Retinal pigment epithelial cell (primary cell): ENCODE results near the gene RBM26.
A peak's percentile ranks its signal among the peaks of the same experiment; 100 is the strongest.

Experiments
- DNase-seq: peaks from one replicate; pipeline ENCODE4 v3.0.0-alpha.2; 2010; ENCODE audit warnings: low read depth
- H3K4me3 ChIP-seq: 2 replicates; pipeline ENCODE4 v1.5.1; 2011; ENCODE audit warnings: mild to moderate bottlenecking, low read length, control low read depth, moderate library complexity
- CTCF ChIP-seq: conservative IDR thresholded peaks from 2 replicates; pipeline ENCODE4 v1.5.1; 2011; ENCODE audit warnings: low read depth, low read length, control low read depth, inconsistent platforms

The RBM26 gene

DNA sequence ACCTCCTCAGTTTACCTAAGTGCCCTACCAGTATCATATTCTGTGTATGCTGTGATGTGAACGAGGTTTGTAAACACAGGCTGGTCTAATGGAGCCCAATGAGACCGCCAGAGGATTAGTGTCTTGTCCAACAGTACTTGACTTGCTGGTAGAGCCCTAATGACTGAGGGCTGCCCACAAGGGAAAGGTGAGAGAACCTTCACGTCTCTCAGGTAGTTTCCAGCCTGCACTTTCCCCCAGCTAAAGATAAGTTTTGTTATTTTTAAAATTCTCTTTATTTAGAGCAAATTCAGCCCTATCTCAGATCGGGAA, 498 bp upstream of the RBM26 start:
- peak overlapping the region; percentile 95 for H3K4me3 ChIP-seq
- no peak for DNase-seq
- no peak for TF ChIP-seq CTCF

DNA sequence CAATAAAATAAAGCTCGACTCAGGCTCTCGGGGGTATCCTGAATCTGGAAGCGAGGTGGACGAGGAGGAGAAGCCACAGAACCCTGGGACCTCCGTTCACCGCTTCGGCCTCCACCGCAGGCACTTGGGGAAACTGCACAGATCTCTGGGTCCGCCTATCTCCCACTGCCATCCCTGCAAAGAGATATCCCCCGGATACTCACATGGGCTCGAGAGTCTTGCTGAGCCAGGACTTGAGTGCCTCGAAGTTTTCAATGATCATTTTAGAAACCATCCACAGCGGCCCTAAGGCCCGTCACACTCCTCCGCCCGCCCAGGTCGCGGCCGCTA, 589 bp downstream of the RBM26 start:
- H3K4me3 ChIP-seq = peak overlapping the region; percentile 95
- no peak for DNase-seq
- no peak for TF ChIP-seq CTCF

DNA sequence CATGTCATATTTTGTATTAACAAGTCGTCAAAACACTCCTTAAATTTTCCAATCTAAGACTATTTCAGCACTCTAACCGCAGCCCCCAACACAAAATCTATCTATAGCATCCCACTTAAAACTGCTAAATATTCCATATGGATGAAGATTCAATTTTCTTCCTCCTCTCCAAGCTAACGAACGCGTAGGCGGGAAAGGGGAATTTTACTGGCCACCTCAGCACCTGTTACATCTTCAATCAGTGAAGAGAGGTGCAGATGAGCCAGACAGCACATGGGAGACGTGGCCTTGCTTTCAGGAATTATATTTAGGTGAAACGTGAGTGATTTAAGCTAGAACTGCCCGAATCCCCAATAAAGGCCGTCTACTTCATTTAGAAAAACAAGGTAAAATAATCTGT, 1.1 kb downstream of the RBM26 start:
- peak overlapping the region; percentile 95 for H3K4me3 ChIP-seq
- no peak for TF ChIP-seq CTCF
- no peak for DNase-seq

GRCh38 chr13:79404361-79404760, 1.7 kb downstream of the RBM26 start:
- no peak for TF ChIP-seq CTCF
- H3K4me3 ChIP-seq = peak overlapping the region; percentile 95
- DNase-seq = no peak

DNA sequence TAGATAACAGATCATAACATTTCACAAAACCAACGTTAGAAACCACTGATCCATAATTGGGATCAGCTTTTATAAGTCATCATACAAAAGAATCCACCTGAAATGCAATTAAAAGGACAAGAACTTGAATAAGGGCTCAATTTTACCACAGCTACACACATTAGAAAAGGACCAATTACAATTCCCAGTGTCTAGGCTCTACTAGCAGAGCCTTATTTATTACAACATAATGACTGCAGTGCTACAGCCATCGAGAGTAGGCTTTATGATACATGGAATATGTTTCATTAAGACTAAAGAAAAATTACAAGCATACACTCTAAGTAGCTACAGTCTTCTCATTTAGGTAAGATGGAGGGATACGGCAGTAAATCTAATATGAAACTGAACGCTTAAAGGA, 2.9 kb downstream of the RBM26 start:
- TF ChIP-seq CTCF = no peak
- H3K4me3 ChIP-seq = peak overlapping the region; percentile 2
- no peak for DNase-seq

DNA sequence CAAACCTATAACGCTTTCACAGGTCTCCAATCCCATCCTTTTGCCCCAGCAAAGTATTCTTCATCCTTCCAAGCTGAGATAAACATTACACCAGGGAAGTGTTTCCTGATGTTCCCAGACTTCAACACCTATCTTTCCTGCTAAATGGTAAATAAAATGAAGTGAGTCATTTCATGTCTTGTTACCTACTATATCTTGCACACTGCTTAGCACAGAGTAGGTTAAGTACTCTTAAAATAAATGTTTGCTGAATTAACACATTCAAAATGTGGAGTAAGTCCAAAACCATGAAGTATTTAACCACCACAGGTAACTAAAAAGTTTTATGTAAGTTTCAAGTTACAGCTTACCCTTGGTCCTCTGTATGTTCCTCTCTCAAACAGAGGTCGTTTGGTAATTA, 3.4 kb downstream of the RBM26 start:
- no peak for DNase-seq
- no peak for TF ChIP-seq CTCF
- H3K4me3 ChIP-seq = no peak overlapping the region

- TF ChIP-seq CTCF = no peak
- no peak for DNase-seq
- no peak overlapping the region for H3K4me3 ChIP-seq
Observed at GRCh38 chr13:79402074-79402635, 3.9 kb downstream of the RBM26 start.
